ENCODE measurements around the gene HOXA4.
A peak's percentile ranks its signal among the peaks of the same experiment; 100 is the strongest.

The HOXA4 gene

DNA sequence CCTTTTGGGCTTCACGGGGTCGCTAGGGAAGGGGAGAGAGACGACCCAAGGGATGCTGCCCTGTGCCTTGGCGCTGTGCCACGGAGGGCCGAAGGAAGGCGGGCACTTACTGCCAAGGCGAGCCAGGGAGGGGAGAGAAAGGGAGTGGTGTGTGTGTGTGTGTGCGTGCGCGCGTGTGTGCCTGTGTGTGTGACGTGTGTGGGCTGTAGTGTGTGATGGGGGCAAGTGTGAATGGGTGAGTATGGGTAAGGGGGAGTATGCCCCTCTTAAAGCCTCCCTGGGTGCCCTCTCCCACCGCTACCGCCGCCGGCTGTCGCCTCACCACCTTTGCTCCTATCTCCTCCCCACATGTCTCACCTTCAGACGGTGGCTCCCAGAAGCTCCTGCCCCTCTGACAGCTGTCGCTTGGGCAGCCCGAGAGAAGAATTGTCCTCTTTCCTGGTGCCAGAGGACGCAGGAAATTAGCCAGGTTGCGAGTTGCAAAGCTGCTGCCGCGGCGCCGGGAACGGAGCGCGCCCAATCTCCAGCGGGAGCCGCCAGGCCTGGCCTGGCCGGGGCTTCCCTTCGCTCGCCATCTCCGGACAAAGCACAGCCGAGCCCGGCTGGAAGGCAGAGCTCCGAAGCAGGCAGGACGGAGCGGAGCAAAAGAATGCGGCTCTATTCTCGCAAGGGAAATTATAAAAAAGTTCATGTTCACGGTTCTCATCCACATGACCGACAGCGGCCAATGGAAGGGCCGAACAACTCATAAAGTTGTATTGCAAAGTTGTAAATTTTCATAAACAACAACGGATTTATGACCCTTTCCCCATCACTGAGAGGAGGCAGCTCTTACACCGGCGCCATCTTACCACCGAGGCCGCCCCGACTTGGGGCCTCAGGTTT is 21.6 kb upstream of the HOXA4 start, which contains the start of gene HOXA3:
HOXA3 (minus strand) TSS at position 653 of the 885 bp plus-strand sequence. CDS start 41,943 bp downstream, outside the sequence.
- peak; percentile 52 for DNase-seq
- in situ Hi-C loops (cut with MboI; ENCODE audit: low pct_unique_long_range_greater_than_20kb, low sequenced_read_pairs) = loop anchor here (10.0 to 25.0 kb wide), 2 partner anchors 297 to 1290 kb away; no protein-coding TSS in a partner anchor

DNA sequence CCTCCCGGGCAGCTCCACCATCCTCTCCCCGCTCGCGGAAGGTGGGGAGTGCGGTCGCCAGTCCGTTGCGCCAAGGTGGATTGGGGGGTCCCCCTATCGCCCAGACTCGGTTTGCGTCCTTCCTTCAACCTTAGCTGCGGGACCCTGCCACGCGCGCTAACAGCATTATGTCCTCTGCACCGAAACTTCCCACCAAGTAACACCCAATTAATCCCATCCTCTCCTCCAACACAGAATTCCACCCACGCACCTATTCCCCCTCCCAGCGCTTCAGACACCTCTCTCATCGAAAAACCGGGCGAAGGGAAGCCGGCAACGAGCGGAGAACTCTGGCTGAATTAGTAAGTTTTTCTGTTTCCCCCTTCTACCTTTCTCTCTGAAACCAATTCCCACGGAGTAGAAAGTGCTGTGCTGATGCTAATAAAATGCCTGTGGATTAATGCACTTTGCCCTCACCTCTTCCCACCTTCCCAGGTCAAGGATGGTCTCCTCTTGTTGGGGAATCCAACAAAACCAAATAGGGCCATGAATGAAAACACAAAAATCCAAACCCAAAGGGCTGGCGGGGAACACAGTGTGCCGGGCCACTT is 20.9 kb upstream of the HOXA4 start:
- in situ Hi-C loops (cut with MboI; ENCODE audit: low pct_unique_long_range_greater_than_20kb, low sequenced_read_pairs) = loop anchor here (10.0 to 25.0 kb wide), 2 partner anchors 297 to 1289 kb away; no protein-coding TSS in a partner anchor

DNA sequence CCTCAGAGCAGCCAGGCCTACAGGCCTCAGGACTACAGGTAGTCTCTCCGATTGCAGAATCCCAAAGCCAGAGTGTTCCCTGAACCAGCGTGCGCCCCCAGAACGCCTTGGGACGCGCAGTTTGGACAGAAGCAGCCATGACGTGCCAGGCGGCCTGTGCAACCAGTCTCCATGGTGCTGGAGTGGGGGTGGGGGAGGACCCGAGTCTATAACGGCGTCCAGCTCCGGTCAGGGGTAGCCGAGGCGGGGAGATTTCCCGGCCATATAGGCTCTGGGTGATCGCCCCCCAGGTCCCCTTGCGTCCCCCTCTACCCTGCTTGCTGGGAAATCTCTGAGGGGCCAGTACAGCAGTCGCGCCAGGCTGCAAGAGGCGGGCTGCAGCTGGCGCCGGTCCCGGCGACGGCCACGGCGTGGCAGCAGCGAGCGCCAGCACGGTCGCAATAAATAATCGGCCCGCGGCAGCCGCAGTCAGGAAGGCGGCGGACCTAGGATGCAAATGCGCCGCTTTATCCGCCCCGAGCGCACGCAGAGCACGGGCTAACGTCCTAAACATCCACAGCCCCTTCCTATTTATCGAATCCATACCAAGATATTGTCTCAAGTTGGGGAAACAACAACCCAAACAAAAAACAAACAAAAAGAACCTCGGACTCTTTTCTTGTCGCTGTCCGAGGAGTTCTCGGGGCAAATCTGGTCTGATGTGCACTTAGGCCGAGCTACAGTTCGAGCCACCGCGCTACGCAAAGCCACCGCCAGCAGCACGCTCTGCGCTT is 20.2 kb upstream of the HOXA4 start:
- DNase-seq = peak; percentile 92
- in situ Hi-C loops (cut with MboI; ENCODE audit: low pct_unique_long_range_greater_than_20kb, low sequenced_read_pairs) = loop anchor here (10.0 to 25.0 kb wide), 2 partner anchors 296 to 1288 kb away; no protein-coding TSS in a partner anchor

More for the DNA sequence above, 20.9 kb upstream of the HOXA4 start:
- DNase-seq = no peak

DNA sequence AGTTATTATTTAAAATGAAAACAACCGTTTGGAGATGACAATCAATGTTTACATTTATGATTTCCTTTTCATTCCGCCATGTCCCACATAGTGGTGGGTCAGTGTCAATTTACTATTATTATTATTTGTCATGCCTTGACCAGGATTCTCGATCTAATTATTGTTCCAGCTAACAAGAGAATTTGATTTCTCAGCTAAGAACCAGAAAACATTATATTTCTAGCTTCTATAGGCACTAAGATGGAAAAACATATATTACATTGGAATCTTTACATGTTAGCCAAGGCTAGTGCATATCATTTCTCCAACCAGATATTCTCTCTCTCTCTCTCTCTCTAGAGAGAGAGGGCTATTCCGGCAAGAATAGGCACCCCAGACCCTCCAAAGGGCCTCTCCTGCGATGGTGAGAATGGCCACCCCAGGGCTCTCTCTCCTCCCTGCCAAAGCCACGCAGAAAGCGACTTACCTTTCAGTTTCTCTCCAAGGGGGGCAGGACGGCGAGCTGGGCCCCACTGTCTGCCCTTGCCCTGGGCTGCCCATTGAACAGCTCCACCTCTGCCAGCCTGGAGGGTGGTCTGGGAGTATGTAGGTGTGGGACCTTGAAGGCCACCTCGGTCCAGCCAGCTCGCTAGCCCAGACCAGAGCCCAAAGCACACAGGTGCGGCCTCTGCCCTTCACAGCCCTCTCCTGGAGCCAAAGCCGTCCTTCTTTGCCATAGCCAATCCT is 19.4 kb upstream of the HOXA4 start:
- no peak for DNase-seq
- in situ Hi-C loops (cut with MboI; ENCODE audit: low pct_unique_long_range_greater_than_20kb, low sequenced_read_pairs) = loop anchor here (10.0 to 25.0 kb wide), 2 partner anchors 295 to 1288 kb away; no protein-coding TSS in a partner anchor

GRCh38 chr7:27148756-27149641 is 18.4 kb upstream of the HOXA4 start:
- in situ Hi-C loops (cut with MboI; ENCODE audit: low pct_unique_long_range_greater_than_20kb, low sequenced_read_pairs) = no loop called here
- DNase-seq = peak; percentile 37

GRCh38 chr7:27148031-27148755 is 17.6 kb upstream of the HOXA4 start:
- peak; percentile 7 for DNase-seq
- in situ Hi-C loops (cut with MboI; ENCODE audit: low pct_unique_long_range_greater_than_20kb, low sequenced_read_pairs) = no loop called here

DNA sequence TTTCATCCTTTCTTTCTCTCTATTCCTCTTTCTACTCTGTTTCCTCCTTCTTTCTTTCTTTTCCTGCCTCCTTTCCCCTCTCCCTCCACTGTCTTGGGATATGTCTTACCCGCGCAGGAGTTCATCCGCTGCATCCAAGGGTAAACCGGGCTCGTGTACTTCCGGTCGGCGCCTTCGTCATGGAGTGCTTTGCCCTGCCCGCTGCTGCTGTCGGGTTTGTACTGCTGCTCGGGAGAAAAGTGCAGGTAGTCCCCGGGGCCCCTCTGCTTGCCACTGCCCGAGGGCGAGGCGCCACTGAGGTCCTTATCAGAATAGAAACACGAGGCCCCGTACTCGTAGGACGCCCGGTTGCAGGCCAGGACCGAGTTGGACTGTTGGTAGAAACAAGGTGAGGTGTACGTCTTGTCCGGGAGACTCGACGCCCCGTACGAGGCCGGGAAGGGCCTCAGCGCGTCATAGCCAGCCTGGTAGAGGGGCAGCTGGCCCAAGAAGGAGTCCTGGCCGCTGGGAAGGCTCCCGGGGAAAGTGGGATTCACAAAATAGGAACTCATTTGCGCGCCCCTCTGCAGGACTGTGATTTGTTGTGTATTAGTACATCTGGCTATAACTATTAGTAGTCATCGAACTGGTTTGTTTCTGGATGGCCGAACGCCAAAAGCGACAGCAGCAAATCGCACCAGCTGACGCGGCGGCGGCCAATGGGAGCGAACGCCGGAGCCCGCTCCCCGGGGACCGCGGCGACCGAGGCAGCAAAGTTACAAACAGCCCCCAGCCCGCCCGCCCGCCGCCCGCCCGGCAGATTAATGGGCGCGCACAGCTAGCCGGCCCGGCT is 16.9 kb upstream of the HOXA4 start, which contains the start of gene HOXA6:
HOXA6 (minus strand) TSS at position 576 of the 832 bp plus-strand sequence; CDS start at position 551, 25 bp downstream.
- no peak for DNase-seq
- in situ Hi-C loops (cut with MboI; ENCODE audit: low pct_unique_long_range_greater_than_20kb, low sequenced_read_pairs) = no loop called here

- in situ Hi-C loops (cut with MboI; ENCODE audit: low pct_unique_long_range_greater_than_20kb, low sequenced_read_pairs) = no loop called here
- DNase-seq = no peak
Measured at GRCh38 chr7:27146491-27147198, 16.1 kb upstream of the HOXA4 start.

- no peak for DNase-seq
- in situ Hi-C loops (cut with MboI; ENCODE audit: low pct_unique_long_range_greater_than_20kb, low sequenced_read_pairs) = no loop called here
Measured at GRCh38 chr7:27145914-27146412, 15.4 kb upstream of the HOXA4 start.

- DNase-seq = no peak
- in situ Hi-C loops (cut with MboI; ENCODE audit: low pct_unique_long_range_greater_than_20kb, low sequenced_read_pairs) = no loop called here
Measured at GRCh38 chr7:27145165-27145913, 14.8 kb upstream of the HOXA4 start.

DNA sequence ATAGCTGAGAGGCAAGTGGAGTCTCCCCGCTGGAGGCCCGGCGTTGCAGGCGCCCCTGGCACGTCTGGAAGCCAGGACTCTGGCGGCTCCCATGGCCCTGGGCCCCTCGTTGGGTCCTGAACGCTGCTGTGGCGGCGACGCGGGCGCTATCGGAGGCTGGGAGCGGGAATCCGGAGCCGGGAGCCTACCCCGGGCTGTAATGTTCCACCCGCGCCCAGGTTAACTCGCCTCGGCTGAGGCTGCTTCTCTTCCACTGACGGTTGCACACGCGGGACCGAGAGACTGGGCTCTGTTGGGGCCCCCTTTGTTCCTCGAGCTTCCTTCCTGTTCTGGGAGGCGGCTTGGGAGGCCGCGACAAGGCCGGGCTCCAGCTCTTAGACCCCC is 14.2 kb upstream of the HOXA4 start:
- in situ Hi-C loops (cut with MboI; ENCODE audit: low pct_unique_long_range_greater_than_20kb, low sequenced_read_pairs) = no loop called here
- no peak for DNase-seq

DNA sequence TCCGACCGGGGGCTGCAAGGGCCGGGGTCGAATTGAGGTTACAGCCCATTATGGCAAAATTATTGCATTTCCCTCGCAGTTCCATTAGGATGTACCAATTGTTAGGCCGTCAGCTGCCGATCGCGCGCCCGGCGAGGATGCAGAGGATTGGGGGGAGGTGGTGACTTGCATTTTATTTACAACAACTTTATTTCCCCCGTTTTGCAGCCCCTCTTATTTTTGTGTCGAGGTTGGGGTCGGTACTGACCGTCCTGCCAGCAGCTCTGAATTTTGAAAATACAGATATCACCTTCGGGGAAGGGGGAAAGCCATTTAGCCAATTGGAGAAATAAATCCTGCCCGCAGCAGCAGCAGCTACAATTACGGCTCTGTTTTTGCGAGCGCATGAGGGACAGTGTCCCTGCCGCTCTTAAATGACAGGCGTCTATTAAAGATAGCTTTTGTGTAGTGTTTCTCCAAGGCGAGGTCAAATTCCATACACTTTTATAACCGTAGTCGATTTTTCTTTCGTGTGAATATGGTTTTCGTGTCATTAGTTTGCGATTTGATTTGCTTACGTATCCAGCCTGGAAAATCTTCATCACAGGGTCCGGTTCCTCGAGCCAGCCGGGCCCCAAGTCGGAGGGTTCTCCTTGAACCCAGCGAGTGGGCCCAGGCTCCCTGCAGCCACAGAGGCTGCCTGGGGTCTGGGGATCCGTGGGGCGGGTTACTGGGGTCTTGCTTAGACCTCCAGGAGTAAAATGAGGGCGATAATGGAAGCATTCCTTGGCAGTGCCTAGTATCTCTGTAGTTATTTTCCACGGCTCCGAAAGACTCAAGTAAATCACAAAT is 13.6 kb upstream of the HOXA4 start:
- in situ Hi-C loops (cut with MboI; ENCODE audit: low pct_unique_long_range_greater_than_20kb, low sequenced_read_pairs) = no loop called here
- DNase-seq = no peak

- in situ Hi-C loops (cut with MboI; ENCODE audit: low pct_unique_long_range_greater_than_20kb, low sequenced_read_pairs) = no loop called here
- no peak for DNase-seq
Measured at GRCh38 chr7:27143023-27143949, 12.7 kb upstream of the HOXA4 start, which contains the start of gene HOXA5. HOXA5 (minus strand) TSS chr7:27143681; CDS start chr7:27143607, 74 bp downstream.

Measured in KBM-7 (cell line).